22Rv1 (cell line): ENCODE measurements around the gene FRMD3.

Experiments used
- H3K27ac ChIP-seq: fragments of 450-650 bp; 2 replicates; pipeline ENCODE4 v1.5.1; 2017
- ZFX ChIP-seq: fragments of 450-650 bp; IDR thresholded peaks from 2 replicates; pipeline ENCODE4 v1.6.1; 2017; ENCODE audit warnings: antibody characterized with exemption, borderline replicate concordance
- TF ChIP-seq, protein P1 (sequence below): fragments of 450-650 bp; IDR thresholded peaks from 2 replicates; pipeline ENCODE4 v1.5.1; 2017; ENCODE audit warnings: mild to moderate bottlenecking

FRMD3 gene

DNA sequence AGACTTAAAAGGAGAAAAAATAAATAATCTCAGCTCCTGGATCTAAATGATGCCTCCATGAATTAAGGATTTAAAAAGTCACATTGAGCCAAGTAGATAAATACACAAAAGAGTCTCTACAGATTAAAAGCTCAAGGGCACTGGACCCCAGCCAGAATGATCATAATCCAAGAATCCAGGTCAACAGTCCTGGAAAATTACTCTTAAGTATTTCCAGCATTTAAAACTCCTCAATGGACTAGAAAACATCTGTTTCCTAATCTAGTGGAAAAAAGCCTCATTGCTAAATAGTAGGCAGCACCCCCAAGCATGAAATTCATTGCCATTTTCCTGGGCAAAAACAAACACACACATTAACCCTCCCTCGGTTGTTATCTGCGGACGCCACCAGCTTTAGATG lies 96.8 kb downstream of the FRMD3 start:
- TF ChIP-seq, protein P1, sequence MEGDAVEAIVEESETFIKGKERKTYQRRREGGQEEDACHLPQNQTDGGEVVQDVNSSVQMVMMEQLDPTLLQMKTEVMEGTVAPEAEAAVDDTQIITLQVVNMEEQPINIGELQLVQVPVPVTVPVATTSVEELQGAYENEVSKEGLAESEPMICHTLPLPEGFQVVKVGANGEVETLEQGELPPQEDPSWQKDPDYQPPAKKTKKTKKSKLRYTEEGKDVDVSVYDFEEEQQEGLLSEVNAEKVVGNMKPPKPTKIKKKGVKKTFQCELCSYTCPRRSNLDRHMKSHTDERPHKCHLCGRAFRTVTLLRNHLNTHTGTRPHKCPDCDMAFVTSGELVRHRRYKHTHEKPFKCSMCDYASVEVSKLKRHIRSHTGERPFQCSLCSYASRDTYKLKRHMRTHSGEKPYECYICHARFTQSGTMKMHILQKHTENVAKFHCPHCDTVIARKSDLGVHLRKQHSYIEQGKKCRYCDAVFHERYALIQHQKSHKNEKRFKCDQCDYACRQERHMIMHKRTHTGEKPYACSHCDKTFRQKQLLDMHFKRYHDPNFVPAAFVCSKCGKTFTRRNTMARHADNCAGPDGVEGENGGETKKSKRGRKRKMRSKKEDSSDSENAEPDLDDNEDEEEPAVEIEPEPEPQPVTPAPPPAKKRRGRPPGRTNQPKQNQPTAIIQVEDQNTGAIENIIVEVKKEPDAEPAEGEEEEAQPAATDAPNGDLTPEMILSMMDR, result no peak
- no peak for TF ChIP-seq ZFX
- no peak overlapping the region for H3K27ac ChIP-seq

DNA sequence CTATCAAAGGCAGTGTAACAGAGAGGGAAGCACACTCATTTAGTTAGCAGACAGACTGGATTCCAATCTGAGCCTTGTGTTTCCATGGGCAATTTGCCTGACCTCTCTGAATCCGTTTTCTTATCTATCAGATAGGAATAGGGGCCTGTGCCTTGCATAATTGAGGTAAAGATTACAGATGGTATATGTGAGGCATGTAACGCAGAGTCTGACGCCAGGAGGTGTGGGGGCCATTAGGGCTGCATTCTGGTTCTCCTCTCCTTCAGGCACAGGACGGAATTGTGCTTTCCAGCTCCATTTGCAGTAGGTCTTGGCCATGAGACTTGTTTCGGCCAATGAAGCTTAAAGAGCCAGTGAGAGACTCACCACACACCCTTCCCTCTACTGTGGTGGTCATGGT lies 97.6 kb downstream of the FRMD3 start:
- no peak overlapping the region for H3K27ac ChIP-seq

DNA sequence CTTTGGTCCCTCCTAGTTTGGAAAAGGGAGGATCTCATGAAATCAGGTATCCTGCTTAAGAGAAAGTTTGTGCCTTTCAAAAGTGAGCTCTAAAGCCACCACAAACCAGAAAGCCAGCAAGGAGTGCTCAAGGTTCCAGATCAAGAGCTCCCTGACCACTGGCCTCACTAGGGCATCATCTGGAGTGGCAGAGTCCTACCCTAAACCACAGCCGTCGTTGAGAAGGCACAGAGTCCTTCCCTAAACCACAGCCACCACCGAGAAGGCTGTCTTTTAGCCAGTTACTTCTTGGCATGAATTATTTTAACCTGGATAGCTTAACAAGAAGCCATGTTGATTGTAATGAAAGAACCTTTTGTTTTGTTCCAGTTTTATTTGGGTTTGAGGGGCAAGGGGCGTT lies 102.9 kb downstream of the FRMD3 start:
- no peak overlapping the region for H3K27ac ChIP-seq
- TF ChIP-seq ZFX, result no peak
- TF ChIP-seq, protein P1, result no peak

More for the DNA sequence above, 97.6 kb downstream of the FRMD3 start:
- TF ChIP-seq, protein P1, result no peak
- TF ChIP-seq ZFX, result no peak

DNA sequence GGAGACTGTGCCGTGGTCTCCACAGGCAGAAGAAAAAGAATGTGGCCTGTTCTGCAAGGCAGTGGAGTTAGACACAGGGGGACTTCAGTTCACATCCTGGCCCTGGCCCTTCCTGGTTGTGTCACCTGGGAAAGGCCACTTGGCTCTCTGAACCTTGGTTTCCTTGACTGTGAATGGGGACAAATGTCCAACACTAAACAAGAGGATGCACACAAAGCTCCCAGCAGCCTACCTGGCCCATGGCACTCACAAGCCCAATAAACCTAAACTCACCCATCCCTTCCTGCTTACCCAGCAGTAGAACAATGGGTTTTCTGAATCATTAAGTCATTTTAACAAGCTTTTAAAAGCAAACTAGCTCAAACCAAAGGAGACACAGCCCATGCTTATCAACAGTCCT lies 103.9 kb downstream of the FRMD3 start:
- TF ChIP-seq, protein P1, result no peak
- no peak for TF ChIP-seq ZFX
- H3K27ac ChIP-seq, result no peak overlapping the region

DNA sequence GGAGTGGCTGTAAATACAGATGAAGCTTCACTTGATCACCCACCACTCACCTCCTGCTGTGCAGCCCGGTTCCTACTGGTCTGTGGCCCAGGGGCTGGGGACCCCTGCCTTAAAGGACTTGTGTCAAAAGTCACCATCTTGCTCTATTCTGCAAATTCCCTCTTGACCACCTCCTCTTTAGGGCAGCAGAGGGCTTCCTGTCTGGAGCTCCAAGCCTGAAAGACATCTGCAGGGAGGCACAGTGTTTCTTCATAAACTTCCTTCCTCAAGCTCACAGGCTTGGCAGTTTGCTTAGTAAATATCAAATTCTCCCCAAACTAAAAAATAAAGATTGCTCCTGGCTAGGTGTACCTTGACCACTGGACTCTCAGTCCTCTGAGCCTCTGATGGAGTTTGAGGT lies 104.4 kb downstream of the FRMD3 start:
- no peak overlapping the region for H3K27ac ChIP-seq
- TF ChIP-seq, protein P1, result no peak
- no peak for TF ChIP-seq ZFX

DNA sequence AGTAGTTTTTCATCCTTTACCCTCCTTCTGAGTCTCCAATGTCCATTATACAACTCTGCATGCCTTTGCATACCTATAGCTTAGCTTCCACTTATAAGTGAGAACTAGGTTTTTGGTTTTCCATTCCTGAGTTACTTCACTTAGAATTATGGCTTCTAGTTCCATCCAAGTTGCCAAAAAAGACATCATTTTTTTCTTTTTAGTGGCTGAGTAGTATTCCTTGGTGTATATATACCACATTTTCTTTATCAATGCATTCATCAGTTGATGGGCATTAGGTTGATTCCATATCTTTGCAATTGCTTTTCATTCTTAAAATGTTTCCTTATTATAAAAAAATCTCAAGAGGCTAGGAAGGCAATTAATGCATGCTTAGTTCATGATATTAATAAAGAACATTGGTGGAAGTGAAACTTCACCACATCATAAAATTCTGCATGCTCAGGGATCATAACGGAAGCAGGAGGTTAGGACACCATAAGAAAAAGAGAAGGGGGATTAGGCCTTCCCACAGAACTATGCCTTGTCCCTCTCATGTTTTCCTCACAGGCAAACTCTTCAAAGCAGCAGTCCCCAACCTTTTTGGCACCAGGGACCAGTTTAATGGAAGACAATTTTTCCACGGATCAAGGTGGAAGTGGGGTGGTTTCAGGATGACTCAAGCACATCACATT lies 105.2 kb downstream of the FRMD3 start:
- TF ChIP-seq ZFX, result no peak
- TF ChIP-seq, protein P1, result no peak
- H3K27ac ChIP-seq, result no peak overlapping the region

DNA sequence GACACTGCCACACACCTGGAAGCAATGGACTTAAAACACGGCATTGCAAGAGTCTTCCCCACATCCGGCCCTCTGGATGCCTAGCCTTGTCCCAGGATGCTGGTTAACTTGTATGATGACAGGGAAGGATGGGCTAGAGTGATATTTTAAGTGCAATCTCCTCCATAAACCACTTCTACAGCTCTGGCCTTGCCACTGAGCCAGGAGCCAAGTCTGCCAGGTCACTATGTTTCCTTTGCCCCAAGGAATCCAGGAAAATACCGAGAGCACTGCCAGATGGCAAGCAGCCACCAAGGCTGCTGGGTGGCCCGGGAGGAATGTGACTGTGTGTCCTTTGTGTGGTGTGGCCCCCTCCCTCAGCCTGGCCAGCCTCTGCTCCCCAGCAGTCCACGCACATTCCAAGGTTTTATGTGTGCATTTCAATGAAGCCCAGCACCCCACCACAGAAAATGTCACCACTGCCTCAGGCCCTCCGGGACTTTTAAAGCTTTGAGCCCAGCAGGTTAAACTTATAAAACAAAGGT lies 106.0 kb downstream of the FRMD3 start:
- no peak for TF ChIP-seq ZFX
- TF ChIP-seq, protein P1, result no peak
- H3K27ac ChIP-seq, result peak overlapping the region; percentile 35
